ENCODE data around the gene INVS.

INVS gene

GRCh38 chr9:100106616-100107015 is 7.6 kb downstream of the INVS start:
- no peak for DNase-seq (ENCODE audit: low spot score)
- TF ChIP-seq CTCF (IDR thresholded peaks at IDR 0.05): no peak
- Histone ChIP-seq H3K27ac (no peak overlapping the region), H3K4me3 (no peak overlapping the region)

- H3K27ac ChIP-seq: no peak overlapping the region
- DNase-seq (ENCODE audit: low spot score): no peak
- TF ChIP-seq CTCF (IDR thresholded peaks at IDR 0.05): no peak
- no peak overlapping the region for H3K4me3 ChIP-seq
Observed at GRCh38 chr9:100108559-100108958, 9.5 kb downstream of the INVS start.

GRCh38 chr9:100111235-100111634 is 12.2 kb downstream of the INVS start:
- Histone ChIP-seq H3K4me3 (no peak overlapping the region), H3K27ac (no peak overlapping the region)
- no peak for TF ChIP-seq CTCF (IDR thresholded peaks at IDR 0.05)
- peak; percentile 84 for DNase-seq (ENCODE audit: low spot score)

GRCh38 chr9:100112677-100113336 is 13.8 kb downstream of the INVS start:
- Histone ChIP-seq H3K4me3 (no peak overlapping the region), H3K27ac (no peak overlapping the region)
- TF ChIP-seq CTCF (IDR thresholded peaks at IDR 0.05): no peak
- no peak for DNase-seq (ENCODE audit: low spot score)

GRCh38 chr9:100117316-100117715 is 18.3 kb downstream of the INVS start:
- no peak for DNase-seq (ENCODE audit: low spot score)
- H3K4me3 ChIP-seq: no peak overlapping the region
- H3K27ac ChIP-seq: no peak overlapping the region
- TF ChIP-seq CTCF (IDR thresholded peaks at IDR 0.05): no peak

- H3K4me3 ChIP-seq: no peak overlapping the region
- DNase-seq (ENCODE audit: low spot score): no peak
- no peak overlapping the region for H3K27ac ChIP-seq
- TF ChIP-seq CTCF (IDR thresholded peaks at IDR 0.05): no peak
Observed at GRCh38 chr9:100120286-100120685, 21.2 kb downstream of the INVS start.

GRCh38 chr9:100125236-100125635 is 26.2 kb downstream of the INVS start:
- TF ChIP-seq CTCF (IDR thresholded peaks at IDR 0.05): no peak
- H3K27ac ChIP-seq: no peak overlapping the region
- DNase-seq (ENCODE audit: low spot score): no peak
- no peak overlapping the region for H3K4me3 ChIP-seq

Data from coronary artery (tissue), 2 donors.